Ectodermal cell (in vitro differentiated cells): ENCODE data around the gene NHEJ1.

Experiments used
- H3K27ac ChIP-seq: 2 replicates; pipeline ENCODE4 v1.7.0; 2013; ENCODE audit warnings: mild to moderate bottlenecking, low read depth, low read length; ENCODE audit not compliant: insufficient read depth, poor library complexity, severe bottlenecking
- H3K27me3 ChIP-seq: 2 replicates; pipeline ENCODE4 v1.7.0; 2013; ENCODE audit warnings: mild to moderate bottlenecking, low read length; ENCODE audit not compliant: insufficient read depth, control insufficient read depth, poor library complexity, severe bottlenecking
- H3K36me3 ChIP-seq: one replicate; pipeline ENCODE4 v1.7.0; 2013; ENCODE audit warnings: low read length; ENCODE audit not compliant: control insufficient read depth, insufficient read depth
- H3K4me1 ChIP-seq: one replicate; pipeline ENCODE4 v1.7.0; 2013; ENCODE audit warnings: low read length; ENCODE audit not compliant: control insufficient read depth, insufficient read depth
- H3K4me3 ChIP-seq: 2 replicates; pipeline ENCODE4 v1.7.0; 2013; ENCODE audit warnings: low read depth, low read length, control low read depth; ENCODE audit not compliant: insufficient read depth
- H3K9me3 ChIP-seq: 2 replicates; pipeline ENCODE4 v1.7.0; 2013; ENCODE audit warnings: mild to moderate bottlenecking, low read length, moderate library complexity; ENCODE audit not compliant: control insufficient read depth
- WGBS, 2 experiments: methylation state at CpG; one replicate each; pipeline ENCODE4 v1.1.7; 2013; ENCODE audit warnings: missing lambda C conversion rate in 2 of 2; 5-methylcytosine and 5-hydroxymethylcytosine counted together

The NHEJ1 gene

DNA sequence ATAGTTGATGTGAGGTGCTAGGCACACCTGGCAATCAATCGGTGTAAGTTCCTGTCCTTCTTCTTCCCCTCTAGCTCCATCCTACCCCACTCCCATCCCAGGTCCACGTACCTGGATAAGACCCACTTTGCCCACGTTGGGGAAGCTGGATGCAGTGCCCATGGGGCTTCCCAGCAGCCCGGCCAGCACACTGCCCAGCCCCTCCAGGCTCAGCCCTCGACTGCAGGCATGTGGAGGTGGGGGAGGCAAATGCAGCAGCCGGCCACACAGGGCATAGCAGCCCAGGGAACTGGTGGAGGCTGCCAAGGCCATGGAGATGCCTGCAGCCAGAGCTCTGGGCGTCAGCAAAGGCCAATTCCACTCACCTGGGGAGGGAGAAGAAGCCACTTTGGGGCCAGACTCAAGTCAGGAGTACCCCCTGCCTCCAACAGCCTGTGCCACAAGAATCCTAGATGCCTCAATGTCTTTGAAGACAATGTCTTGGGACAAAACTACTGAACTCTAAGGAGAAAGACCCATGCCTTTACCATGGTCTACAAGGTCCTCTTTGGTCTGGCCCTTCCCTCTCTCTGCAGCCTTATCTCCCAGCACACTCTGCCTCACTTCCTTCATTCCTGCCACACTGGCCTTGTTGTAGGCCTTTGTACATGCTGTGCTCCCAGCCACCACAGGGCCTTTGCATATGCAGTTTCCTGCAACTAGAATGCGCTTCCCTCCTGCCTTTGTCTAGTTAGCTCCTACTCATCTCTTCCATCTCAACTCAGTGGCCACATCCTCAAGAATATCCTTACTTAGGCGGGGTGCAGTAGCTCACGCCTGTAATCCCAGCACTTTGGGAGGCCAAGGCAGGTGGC, 4.7 kb upstream of the NHEJ1 start:
- peaks cover 7% of the 10 kb centered on the region for H3K27me3 ChIP-seq
- no peaks in the 10 kb centered on the region for H3K9me3 ChIP-seq
- no peaks in the 10 kb centered on the region for H3K4me1 ChIP-seq
- no peak overlapping the region for H3K27ac ChIP-seq
- 83% methylated on average over 10 of the region's 10 CpGs for WGBS, 2 experiments
- H3K36me3 ChIP-seq = no peaks in the 10 kb centered on the region
- H3K4me3 ChIP-seq = no peak overlapping the region

DNA sequence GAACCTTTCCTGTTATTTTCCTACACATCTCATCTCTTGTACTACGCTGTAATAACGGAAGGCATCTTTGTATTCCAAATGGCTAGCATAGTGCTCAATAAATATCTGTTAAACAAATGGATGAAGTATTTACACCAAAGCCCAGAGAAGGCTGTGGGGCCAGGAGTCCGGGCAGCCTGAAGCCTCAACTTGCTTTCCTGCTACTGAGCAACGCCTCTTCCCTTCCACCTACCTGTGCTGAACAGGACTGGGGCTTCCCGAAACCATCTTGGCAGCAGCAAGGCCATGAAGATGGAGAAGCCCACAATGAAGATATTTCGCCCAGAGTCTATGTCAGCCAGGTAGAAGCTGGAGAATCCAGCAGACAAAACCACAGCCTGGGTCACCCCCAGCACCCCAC, 2.5 kb upstream of the NHEJ1 start:
- WGBS, 2 experiments = 87 to 92% methylated on average over 5 to 6 of the region's 6 CpGs

DNA sequence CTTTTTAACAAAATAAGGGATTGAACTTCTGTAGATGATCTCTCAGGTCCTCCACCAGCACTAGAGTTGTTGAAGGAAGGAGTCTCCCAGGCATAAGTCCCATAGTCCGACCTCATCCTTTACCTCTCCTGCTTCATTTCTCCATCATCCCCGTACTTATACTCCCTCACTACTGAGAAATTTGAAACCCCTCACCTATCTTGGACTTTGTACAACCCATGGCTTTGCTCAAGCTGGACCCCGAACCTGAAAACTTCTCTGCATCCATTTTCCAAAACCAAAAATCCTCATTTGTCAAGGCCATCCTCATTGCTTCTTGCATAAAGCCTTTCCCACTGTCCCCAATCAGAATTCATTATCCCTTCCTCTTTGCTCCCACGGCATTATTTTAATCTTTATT, 482 bp upstream of the NHEJ1 start:
- Histone ChIP-seq H3K36me3 (no peaks in the 10 kb centered on the region), H3K27ac (no peak overlapping the region), H3K9me3 (no peaks in the 10 kb centered on the region), H3K27me3 (peaks cover 7% of the 10 kb centered on the region), H3K4me1 (no peaks in the 10 kb centered on the region), H3K4me3 (peak overlapping the region; percentile 66)
- WGBS, 2 experiments = 71 to 72% methylated on average over 4 of the region's 4 CpGs

More for the DNA sequence above, 2.5 kb upstream of the NHEJ1 start:
- Histone ChIP-seq H3K27me3 (peaks cover 7% of the 10 kb centered on the region), H3K9me3 (no peaks in the 10 kb centered on the region), H3K4me3 (no peak overlapping the region), H3K4me1 (no peaks in the 10 kb centered on the region), H3K27ac (no peak overlapping the region), H3K36me3 (no peaks in the 10 kb centered on the region)

DNA sequence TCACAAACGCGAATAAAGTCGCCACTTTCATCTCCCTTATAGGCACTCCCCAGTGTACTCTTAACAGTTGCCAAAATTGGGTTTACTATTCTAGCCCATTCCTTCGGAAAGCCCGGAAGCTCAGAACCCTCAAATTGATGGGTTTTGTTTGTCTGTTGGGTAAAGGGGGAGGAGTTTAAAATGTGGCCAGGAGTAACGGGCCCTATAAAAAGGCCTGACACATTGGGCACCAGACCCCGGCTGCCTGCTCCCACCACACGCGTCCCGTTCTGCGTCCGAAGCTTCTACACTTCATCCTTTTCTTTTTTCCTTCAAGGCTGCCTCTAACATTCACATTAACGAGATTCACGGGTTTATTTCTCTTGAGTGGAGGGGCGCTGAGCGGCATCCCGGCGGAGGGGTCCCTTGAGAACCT, 837 bp downstream of the NHEJ1 start:
- H3K27ac ChIP-seq = peak overlapping the region; percentile 26
- 19 to 22% methylated on average over 18 of the region's 18 CpGs for WGBS, 2 experiments
- H3K27me3 ChIP-seq = peaks cover 7% of the 10 kb centered on the region
- H3K4me3 ChIP-seq = peak overlapping the region; percentile 66
- H3K36me3 ChIP-seq = no peaks in the 10 kb centered on the region
- no peaks in the 10 kb centered on the region for H3K9me3 ChIP-seq
- H3K4me1 ChIP-seq = no peaks in the 10 kb centered on the region

DNA sequence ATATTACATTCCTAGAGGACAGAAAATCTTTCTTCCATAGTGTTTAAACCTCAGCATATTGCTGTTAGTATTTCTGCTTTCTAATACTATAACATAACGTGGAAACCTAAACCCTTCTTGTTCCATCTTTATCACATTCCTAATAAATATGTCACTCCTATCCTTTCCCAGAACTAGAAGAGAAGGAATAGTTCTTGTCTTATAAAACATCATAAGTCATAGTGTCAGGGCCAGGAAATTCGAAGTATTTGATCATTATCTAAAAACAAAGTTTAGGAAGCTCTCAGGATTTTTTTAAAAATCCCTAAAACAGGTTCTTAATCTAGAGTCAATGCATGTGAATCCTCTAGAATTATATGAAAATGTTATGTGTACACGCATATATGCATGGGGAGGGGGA, 2.0 kb downstream of the NHEJ1 start:
- Histone ChIP-seq H3K27ac (no peak overlapping the region), H3K27me3 (peaks cover 7% of the 10 kb centered on the region), H3K36me3 (no peaks in the 10 kb centered on the region), H3K9me3 (no peaks in the 10 kb centered on the region), H3K4me1 (no peaks in the 10 kb centered on the region), H3K4me3 (no peak overlapping the region)
- WGBS, 2 experiments = 92 to 94% methylated on average over 2 to 3 of the region's 3 CpGs

DNA sequence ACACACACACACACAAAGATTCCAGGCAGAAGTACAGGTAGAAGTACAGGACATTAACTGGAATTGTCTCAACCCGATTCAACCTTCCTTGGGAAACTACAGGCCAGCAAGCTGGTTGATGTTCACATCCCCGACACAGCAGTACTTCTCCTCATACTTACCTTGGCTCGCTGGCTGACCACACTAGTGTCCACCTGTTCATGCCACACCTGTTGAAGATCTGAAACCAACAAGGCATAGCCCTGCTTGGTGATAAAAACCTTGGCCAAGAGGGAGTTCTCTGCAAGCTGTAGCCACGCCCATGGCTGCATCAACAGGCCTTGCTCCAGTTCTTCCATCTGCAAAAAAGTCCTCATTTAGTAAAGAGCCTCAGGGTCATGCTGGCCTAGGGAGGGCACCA, 2.6 kb downstream of the NHEJ1 start:
- Histone ChIP-seq H3K27me3 (peaks cover 4% of the 10 kb centered on the region), H3K4me3 (no peak overlapping the region), H3K36me3 (no peaks in the 10 kb centered on the region), H3K4me1 (no peaks in the 10 kb centered on the region), H3K27ac (no peak overlapping the region), H3K9me3 (no peaks in the 10 kb centered on the region)
- WGBS, 2 experiments = 95 to 96% methylated on average over 4 of the region's 4 CpGs

DNA sequence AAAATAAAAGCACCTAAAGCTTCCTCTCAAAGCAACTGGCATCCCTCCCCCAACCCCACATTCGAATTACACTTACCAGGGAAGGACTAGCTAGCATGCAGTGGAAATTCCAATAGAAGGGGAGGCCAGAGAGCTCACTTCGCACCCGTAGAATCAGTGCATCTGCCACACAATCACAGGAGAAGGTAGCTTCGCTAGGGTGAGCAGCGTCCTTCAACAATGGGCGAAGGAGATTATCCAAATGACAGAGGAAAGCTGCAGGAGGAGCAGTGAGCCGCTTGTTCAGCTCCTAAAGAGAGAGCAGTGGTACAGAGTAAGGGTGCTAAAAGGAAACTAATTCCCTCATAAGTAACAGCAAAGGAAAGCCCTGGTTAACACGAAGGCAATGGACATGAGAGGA, 3.2 kb downstream of the NHEJ1 start:
- no peak overlapping the region for H3K27ac ChIP-seq
- H3K36me3 ChIP-seq = no peaks in the 10 kb centered on the region
- no peaks in the 10 kb centered on the region for H3K27me3 ChIP-seq
- no peaks in the 10 kb centered on the region for H3K4me1 ChIP-seq
- 62 to 69% methylated on average over 7 to 8 of the region's 8 CpGs for WGBS, 2 experiments
- no peak overlapping the region for H3K4me3 ChIP-seq
- H3K9me3 ChIP-seq = no peaks in the 10 kb centered on the region

DNA sequence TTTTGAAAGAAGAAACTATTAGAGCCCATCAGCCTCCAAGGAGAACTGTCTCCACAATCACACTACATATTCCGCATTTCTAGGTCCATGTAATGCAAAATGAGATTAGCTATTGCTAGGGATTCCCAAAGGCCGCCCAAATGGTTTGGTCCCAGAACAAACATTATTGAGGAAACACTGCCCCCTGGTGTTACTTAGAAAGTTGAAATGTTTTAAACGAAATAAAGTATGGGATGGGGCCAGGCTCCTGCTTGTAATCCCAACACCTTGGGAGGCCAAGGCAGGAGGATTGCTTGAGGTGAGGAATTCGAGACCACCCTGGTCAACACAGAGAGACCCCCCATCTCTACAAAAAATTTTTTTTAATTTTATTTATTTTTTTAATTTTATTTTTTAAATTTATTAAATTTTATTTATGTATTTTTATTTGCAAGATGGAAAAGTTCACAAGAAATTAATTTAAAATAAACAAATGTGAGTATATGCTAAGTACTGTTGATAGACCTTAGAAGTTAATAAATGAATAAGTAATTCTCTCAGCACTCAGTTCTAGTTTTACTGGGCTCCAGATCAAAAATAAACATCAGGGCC, 5.5 kb downstream of the NHEJ1 start:
- Histone ChIP-seq H3K4me1 (no peaks in the 10 kb centered on the region), H3K4me3 (no peak overlapping the region), H3K36me3 (no peaks in the 10 kb centered on the region), H3K27me3 (no peaks in the 10 kb centered on the region), H3K27ac (no peak overlapping the region), H3K9me3 (no peaks in the 10 kb centered on the region)
- 39 to 40% methylated on average over 3 of the region's 4 CpGs for WGBS, 2 experiments

DNA sequence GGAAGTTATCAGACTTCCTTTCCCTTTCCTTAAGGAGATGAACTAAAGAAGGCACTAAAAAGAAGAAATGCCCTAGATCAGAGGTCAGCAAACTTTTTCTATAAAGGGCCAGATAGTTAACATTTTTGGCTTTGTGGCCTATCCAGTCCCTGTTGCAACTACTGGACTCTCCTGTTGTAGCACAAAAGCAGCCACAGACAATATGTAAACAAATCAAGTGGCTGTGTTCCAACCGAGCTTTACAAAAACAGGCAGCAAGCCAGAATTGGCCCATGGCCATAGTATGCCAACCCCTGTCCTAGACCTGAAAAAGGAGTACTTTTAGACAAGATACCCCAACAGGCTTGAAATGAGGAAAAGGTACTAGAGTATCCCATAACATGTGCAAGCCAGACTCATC, 10.9 kb downstream of the NHEJ1 start:
- Histone ChIP-seq H3K27me3 (no peaks in the 10 kb centered on the region), H3K4me1 (no peaks in the 10 kb centered on the region), H3K9me3 (no peaks in the 10 kb centered on the region), H3K36me3 (peaks cover under 1% of the 10 kb centered on the region), H3K4me3 (no peak overlapping the region), H3K27ac (no peak overlapping the region)
- WGBS, 2 experiments = 70 to 88% methylated on average over 1 of the region's 1 CpG

DNA sequence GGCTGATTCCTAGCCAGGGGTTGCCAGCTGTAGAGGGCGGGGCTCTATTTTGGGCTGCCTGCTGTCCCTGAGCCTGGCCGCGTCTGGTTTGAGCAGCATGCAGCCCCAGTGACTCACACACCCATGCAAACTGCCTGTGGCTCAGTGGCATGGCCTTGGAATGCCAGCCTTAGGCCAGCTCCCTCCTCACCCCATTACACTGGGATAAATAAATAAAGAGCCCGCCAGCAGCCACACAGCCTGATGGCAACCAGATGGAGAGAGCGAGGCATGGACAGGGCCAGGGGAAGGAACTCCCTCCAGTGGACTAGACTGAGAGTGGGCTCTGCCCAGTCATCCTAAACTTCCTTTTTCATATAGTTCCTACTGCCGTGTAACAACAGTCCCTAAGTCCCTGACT, 18.3 kb downstream of the NHEJ1 start:
- H3K9me3 ChIP-seq = no peaks in the 10 kb centered on the region
- no peaks in the 10 kb centered on the region for H3K4me1 ChIP-seq
- WGBS, 2 experiments = 89 to 91% methylated on average over 6 of the region's 6 CpGs
- no peak overlapping the region for H3K27ac ChIP-seq
- no peaks in the 10 kb centered on the region for H3K27me3 ChIP-seq
- H3K36me3 ChIP-seq = peaks cover 6% of the 10 kb centered on the region
- no peak overlapping the region for H3K4me3 ChIP-seq
